Activated CD4-positive, alpha-beta T cell treated with anti-CD3 and anti-CD28 coated beads, Interleukin-2, Interleukin-4, amounts not matched to agents 100 ng/mL and 50 ng/mL, durations not matched to agents 16 hours and 8 hours (primary cell): ENCODE measurements around the gene RAP1A.
"Not testable (repeated sequence)": the region's sequence is repeated elsewhere in the genome, so short reads cannot be mapped to it uniquely, and the experiment has no call there.

ENCODE experiments used
- DNase-seq: peaks from one replicate; pipeline ENCODE4 v3.0.0-alpha.2; 2020; ENCODE audit warnings: low spot score

Gene RAP1A

DNA sequence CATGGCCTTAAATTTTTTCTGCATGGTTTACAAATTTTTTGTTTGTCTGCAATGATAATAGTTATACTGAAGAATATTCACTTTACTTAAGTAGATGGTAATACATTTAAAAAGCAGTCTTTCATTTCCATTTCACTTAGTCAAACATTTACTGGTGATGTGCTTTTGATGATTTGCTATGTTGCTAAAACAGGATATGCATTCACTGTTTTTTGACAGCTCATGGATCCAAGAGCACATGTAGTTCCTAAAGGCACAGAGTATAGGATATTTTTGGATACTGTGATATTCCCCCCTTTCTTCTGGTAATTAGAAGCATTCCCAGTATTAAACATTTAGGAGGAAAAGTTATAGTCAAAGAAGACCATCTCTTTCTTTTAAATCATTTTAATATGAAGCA lies 45.9 kb downstream of the RAP1A start:
- no peak for DNase-seq

DNA sequence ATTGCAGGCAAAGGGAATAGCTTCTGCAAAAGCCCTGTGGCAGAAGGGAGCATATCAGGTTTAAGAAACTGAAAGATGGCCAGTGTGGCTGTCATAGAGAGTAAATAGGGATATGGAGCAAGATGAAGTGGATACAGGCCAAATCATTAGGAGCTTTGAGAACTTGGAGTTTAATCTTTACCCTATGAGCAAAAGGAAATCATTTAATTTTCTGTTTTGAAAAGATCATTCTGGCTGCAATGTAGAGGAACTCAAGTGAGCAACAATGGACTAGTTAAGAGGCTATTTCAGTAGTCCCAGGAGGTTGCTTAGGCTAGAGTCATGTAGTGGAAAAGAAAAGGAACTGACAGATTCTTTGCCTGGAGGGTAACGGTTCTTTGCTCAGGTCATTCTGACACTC lies 47.2 kb downstream of the RAP1A start:
- no peak for DNase-seq

DNA sequence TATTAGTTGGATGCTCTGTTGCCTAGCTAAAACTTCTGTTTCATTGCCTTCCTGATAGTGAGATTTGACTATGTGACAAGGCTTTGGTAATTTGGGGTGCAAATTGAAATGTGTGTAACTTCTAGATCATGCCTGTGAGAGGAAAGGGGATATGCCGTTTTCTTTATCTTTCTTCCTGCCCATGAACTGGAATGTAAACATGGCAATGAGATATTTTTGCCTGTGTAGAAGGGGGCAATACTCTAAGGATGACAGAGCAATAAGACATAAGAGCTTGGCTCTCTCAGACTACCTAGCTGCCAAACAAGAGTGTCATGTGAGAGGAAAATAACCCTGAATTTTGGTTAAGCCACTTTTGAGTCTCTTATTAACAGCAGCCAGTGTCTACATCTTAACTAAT lies 49.7 kb downstream of the RAP1A start:
- no peak for DNase-seq

DNA sequence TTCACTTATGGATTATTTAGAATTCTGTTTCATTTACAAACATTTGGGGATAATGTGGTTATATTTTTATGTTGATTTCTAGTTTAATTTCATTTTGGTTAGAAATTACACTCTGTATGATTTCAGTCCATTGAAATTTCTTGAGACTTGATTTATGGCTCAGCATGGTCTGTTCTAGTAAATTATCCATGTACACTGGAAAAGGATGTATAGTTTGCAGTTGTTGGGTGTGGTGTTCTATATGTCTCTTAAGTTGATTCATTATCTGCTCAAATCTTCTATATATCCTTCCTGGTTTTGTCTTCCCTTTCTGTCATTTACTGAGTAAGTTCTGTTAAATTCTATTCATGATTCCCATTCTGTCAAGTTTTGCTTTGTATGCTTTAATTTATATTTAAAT lies 52.3 kb downstream of the RAP1A start:
- DNase-seq = no peak

DNA sequence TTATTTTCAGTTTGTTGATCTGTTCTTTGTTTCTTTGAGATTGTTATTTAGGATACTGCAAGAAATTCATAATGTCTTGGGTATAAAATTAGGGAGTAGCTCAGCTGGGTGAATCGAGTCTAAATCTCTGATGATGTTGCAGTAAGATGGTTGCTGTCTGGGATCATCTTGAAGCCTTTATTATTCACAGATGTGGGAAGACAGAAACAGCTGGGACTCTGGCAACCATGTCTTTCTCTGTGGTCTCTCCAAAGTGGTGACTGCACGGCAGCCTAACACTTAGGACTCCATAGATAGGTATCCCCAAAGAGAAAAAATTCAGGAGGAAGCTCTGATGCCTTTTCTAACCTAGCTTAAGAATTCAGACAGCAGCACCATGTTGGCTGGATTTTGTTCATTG lies 52.7 kb downstream of the RAP1A start:
- DNase-seq = no peak

DNA sequence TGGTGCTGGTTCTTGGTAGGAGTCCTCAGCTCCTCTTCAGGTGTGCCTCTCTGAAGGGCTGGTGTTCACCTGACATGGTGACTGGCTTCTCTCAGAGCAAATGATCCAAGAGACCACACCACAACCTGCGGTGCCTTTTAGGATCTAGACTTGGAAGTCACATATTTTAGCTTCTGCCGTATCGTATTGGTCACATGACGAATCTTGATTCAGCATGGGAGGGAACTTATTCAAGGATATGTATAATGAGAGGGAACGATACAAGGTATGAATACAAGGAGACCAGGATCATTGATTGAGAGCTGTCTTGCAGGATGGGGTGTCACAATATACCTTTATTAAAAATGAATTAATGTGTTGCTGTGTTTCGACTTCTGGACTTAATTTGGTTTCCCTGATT lies 58.0 kb downstream of the RAP1A start:
- DNase-seq = no peak

DNA sequence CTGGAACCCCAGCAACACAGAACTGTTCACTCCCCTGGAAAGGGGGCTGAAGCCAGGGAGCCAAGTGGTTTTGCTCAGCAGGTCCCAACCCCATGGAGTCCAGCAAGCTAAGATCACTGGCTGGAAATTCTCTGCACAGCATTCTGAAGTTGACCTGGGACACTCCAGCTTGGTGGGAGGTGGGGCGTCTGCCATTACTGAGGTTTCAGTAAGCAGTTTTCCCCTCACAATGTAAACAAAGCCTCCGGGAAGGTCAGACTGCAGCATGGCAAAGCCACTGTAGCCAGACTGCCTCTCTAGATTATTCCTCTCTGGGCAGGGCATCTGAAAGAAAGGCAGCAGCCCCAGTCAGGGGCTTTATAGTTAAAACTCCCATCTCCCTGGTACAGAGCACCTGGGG lies 60.0 kb downstream of the RAP1A start:
- DNase-seq = no peak

DNA sequence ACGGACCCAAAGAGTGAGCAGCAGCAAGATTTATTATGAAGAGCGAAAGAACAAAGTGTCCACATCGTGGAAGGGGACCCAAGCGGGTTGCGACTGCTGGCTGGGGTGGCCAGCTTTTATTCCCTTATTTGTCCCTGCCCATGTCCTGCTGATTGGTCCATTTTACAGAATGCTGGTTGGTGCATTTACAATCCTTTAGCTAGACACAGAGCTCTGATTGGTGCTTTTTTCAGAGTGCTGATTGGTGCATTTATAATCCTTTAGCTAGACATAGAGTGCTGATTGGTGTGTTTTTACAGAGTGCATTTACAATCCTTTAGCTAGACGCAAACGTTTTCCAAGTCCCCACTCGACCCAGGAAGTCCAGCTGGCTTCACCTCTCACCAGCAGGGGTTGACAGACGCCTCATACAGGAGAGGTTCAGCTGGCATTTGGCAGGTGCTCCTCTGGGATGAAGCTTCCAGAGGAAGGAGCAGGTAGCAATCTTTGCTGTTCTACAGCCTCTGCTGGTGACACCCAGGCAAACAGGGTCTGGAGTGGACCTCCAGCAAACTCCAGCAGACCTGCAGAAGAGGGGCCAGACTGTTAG lies 60.7 kb downstream of the RAP1A start:
- DNase-seq = not testable (repeated sequence)

DNA sequence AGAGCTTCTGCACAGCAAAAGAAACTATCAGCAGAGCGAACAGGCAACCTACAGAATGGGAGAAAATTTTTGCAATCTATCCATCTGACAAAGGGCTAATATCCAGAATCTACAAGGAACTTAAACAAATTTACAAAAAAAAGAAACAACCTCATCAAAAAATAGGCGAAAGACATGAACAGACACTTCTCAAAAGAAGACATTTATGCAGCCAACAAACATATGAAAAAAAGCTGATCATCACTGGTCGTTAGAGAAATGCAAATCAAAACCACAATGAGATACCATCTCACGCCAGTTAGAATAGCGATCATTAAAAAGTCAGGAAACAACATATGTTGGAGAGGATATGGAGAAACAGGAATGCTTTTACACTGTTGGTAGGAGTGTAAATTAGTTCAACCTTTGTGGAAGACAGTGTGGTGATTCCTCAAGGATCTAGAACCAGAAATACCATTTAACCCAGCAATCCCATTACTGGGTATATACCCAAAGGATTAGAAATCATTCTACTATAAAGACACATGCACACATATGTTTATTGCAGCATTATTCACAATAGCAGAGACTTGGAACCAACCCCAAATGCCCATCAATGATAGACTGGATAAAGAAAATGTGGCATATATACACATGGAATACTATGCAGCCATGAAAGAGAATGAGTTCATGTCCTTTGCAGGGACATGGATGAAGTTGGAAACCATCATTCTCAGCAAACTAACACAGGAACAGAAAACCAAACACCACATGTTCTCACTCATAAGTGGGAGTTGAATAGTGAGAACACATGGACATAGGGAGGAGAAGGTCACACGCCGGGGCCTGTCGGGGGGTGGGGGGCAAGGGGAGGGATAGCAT lies 65.9 kb downstream of the RAP1A start:
- DNase-seq = not testable (repeated sequence)

DNA sequence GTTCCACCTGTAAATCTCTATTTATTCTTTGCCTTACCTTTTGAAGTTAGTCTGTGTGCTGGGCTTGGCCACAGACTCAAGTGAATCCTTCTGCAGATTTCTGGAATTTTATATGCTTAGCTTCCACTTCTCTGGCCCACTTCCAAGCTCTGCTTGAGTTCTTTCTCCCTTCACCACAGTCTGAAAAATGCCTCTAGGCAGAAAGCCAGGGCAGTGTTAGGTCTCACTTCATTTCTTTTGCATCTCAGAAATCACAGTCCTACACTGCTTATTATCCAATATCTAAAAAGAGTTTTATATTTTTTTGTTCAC lies 70.7 kb downstream of the RAP1A start:
- DNase-seq = no peak

DNA sequence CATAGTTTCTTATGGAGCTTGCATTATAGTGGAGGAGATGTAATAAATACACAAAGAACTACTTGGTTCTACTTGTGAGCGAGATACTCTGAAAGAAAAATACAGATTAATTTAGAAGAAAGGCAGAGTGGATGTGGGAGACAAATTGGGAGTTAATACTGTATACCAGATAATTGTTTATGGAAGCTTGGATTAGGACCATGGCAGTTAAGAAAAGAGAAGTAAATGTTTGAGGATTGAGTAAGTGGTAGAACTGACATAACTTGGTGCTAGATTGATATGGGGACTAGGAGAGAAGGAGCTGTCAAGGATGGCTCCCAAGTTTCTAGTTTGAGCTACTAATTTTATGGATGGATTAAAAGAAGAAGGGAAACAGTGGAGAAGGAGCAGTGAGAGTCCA lies 72.3 kb downstream of the RAP1A start:
- no peak for DNase-seq

DNA sequence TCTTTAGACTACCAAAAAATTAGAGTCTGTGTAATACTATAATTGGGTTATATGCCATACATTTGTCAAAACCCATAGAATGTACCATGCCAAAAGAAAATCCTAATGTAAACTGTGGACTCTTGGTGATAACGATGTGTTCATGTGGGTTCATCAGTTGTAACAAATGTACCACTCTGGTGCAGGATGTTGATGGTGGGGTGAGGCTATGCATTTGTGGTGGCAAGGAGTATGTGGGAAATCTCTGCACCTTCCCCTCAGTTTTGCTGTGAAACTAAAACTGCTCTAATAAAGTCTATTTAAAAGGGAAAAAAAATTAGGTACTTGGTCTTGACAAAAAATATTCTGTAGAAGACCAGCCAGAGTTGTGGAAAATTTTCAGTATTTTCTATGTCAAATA lies 76.2 kb downstream of the RAP1A start:
- DNase-seq = no peak

DNA sequence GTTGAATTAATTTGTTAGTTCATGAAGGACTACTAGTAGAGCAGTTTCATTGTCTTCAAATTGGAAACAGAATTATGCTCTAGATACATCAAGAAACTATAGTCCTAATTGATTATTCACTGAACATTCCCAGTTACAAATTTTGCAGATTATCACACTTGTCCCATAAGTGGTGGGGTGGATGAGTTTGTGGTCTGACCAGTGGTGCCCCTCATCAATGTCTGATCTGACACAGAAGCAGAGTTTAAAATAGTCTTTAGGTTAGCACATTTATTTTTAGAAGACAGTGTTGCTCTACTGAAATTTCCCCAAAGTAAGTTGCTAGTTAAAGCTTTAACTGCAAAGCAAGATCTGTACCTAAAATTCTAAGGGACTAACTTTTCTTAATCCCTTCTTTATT lies 76.7 kb downstream of the RAP1A start:
- no peak for DNase-seq

DNA sequence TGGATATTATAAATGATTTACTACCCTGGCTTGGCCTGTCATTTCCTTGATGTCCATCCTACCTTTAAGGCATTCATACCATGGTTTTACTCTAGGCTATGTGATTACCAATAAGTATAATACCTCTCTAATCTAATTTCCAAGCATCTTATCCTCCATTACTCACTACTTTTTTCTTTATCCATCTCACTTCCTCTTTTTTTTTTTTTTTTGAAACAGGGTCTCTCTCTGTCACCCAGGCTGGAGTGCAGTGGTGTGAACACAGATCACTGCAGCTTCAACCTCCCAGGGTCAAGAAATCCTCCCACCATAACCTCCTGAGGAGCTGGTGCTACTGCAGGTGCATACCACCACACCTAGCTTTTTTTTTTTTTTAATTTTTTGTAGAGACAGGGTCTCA lies 79.7 kb downstream of the RAP1A start:
- no peak for DNase-seq

DNA sequence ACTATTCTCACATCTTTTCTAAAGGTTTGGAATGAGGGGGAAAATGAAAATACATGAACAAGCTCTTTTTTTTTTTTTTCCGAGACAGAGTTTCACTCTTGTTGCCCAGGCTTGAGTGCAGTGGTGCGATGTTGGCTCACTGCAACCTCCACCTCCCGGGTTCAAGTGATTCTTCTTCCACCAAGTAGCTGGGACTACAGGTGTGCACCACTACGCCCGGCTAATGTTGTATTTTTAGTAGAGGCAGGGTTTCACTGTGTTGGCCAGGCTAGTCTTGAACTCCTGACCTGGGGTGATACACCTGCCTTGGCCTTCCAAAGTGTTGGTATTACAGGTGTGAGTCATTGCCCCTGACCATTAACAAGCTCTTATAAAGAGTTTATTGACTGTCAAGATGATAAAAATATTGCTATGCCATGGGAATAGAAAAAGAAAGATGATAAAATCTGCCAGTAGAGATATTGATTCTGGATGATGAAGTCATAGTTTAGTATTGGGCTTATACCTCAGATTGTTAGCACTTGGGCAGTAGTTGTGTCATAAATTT lies 83.0 kb downstream of the RAP1A start:
- no peak for DNase-seq

DNA sequence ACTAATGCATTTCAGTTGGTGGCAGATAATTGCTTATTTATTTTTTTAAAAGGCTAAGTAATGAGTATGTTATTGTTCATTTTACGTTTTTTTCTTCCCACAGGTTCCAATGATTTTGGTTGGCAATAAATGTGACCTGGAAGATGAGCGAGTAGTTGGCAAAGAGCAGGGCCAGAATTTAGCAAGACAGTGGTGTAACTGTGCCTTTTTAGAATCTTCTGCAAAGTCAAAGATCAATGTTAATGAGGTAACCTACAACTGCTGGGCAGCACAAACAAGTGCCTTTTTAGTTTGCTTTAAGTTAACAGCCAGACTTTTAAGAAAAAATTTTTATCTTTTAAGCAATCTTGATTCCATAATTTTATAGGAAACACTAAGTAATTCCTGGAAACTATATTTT lies 84.7 kb downstream of the RAP1A start:
- DNase-seq = no peak

DNA sequence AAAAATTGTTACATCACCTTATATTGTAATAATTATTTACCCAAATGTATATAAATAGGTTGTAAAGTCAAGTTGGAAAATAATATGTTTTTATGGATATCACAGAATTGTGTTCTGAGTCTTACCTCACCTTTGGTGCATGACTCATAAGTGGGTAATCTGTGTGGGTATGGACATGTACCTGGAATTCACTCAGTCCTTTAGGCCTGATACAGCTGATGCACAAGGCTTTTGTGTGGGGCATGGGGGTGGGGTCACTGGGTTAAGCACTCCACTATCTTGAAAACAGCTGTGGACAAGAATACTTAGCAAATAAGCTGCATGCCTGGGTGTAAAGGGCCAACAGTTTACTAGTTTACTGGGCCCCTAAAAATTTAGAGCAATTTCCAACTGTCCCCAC lies 85.2 kb downstream of the RAP1A start:
- DNase-seq = no peak

DNA sequence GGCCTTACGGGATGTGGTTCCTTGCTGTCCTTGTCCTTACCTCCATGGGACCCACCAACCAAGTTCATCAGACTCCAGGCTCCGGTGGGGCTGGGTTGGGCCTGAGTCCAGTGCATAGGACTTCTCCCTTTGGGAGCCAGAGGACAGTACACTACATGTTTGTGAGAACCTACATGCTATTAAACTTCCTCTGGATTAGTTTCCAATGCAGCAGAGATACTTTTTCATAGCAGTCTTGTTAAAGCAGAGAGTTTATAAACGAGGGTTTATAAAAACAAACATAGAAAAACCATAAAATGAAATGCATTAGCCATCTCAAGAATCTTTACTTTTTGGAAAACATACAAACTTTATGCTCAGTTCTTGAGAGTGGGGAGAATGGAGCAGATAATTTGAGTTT lies 86.3 kb downstream of the RAP1A start:
- no peak for DNase-seq

DNA sequence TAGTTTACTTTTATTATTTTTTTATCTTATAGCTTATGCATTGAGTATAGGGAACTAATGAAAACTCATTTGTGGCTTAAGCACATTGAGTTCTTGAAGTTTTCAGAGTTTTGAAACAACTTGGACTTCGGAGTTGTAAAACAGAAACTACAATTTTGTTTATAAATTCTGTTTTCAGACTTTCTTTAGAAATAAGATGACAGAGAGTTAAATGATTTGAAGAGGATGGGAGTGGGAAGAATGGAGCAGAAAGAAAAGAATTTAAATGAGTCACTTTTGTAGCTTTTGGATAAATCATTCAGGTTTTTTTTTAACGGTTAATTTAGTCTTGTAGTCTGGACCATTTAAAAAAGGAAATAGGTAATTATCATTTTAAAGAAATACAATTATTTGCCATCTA lies 87.3 kb downstream of the RAP1A start:
- no peak for DNase-seq

DNA sequence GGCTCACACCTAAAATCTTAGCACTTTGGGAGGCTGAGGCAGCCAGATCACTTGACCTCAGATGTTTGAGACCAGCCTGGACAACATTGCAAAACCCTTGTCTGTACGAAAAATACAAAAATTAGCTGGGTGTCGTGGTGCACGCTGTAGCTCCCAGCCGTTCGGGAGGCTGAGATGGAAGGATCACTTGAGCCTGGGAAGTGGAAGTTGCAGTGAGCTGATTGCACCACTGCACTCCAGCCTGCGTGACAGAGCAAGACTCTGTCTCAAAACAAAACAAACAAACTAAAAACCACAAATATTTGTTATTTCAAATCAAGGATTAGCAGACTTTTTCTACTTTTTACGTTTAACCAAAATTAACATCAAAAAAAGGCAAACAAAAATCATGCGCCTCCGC lies 88.3 kb downstream of the RAP1A start:
- DNase-seq = no peak

DNA sequence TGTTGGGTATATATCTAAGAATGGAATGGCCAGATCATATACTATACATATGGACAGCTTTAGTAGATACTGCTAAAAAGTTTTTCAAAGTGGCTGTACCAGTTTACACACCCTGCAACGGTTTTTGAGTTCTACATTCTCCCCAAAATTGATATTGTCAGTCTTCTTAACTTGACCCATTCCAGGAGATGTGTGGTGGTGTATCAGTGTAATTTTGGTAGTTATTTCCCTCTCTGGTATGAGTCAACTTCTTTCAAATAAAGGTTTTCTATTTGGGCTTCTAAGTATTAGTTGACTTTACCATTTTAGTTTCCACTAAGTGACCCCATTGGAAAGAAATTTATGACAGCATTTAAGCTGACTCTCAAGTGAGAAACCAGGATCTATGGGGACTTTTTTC lies 90.4 kb downstream of the RAP1A start:
- DNase-seq = peak; percentile 42

DNA sequence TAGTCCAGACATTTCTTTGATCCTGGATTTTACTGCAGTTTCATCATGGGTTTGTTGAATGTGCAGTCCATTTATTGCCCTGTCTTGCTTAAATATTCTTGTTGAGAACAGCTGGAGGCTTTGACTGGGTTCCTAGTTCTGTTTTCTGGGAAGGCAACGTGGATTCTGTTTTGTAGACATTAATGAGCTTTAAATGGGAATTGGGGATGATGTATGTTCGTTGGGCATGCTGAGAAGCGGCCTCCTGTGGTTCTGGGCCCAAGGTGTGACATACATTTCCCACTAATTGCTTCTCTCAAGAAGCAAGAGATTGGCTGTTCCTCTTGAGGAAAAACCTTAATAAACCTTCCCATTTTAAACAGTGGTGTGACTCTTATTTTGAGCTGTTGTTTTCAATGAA lies 96.7 kb downstream of the RAP1A start:
- DNase-seq = no peak

DNA sequence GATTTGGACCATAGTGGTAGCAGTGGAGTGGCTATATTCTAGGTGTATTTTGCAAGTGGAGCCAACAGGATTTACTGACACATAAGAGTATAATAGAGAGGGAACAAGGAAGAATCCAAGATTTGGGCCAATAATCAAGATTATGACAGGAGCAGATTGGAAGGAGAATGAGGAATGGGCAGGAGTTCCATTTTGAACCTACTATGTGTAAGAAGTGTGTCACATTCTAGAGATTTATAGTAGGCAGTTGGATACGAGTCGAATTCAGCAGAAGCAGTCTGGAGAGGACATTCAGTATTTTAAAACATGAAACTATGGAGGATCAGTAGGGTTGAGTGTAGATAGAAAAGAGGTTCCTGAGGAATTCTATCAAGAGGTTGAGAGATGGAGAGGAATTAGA lies 97.9 kb downstream of the RAP1A start:
- DNase-seq = no peak

DNA sequence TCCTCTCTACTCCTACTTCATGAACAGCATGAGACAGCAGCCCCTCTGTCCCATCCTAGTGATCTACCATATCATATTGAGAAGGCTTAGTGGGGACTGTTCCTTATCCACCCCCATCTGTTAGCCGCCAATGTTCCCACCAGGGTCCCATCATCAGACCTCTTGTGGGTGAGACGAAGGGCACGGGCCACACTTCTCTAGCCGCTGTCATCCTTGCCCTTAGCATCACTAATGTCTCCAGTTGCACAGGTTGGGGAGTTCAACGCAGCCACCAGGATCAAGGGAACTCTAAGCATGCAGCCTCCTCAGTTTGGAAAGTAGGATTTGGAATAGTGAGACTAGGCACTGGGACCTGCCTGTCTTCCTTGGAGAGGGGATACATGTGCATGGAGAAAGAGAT lies 99.5 kb downstream of the RAP1A start:
- no peak for DNase-seq
